HepG2 (cell line): ENCODE data around the gene PPARA. TPM values are rescaled to one million over a fixed set of nuclear protein-coding genes. Genes with fewer than 3 reads are reported as not detected.

Experiments used
- DMAP1 ChIP-seq: IDR thresholded peaks from 2 replicates; pipeline ENCODE4 v1.6.1; 2016
- HDAC6 ChIP-seq: fragments of 200-600 bp; sonication (generic); IDR thresholded peaks from 2 replicates; pipeline ENCODE4 v1.7.0; 2017; ENCODE audit warnings: mild to moderate bottlenecking, antibody characterized with exemption, low read length, low read depth
- KDM2A ChIP-seq: sonication (generic); formaldehyde crosslinking; IDR thresholded peaks from 2 replicates; pipeline ENCODE4 v1.4.0; 2020; ENCODE audit warnings: low read depth, missing genetic modification reagents, borderline replicate concordance
- KDM5B ChIP-seq: sonication (generic); formaldehyde crosslinking; IDR thresholded peaks from 2 replicates; pipeline ENCODE4 v1.4.0; 2020; ENCODE audit warnings: missing genetic modification reagents, mild to moderate bottlenecking, borderline replicate concordance
- KLF6 ChIP-seq: IDR thresholded peaks from 2 replicates; pipeline ENCODE4 v1.8.0; 2016; ENCODE audit warnings: missing biosample characterization, missing genetic modification reagents
- MAX ChIP-seq: IDR thresholded peaks from 2 replicates; pipeline ENCODE4 v1.6.1; 2012; ENCODE audit warnings: inconsistent platforms
- NFYB ChIP-seq: sonication (generic); formaldehyde crosslinking; IDR thresholded peaks from 2 replicates; pipeline ENCODE4 v1.4.0; 2020; ENCODE audit warnings: missing genetic modification reagents
- POGK ChIP-seq: sonication (generic); formaldehyde crosslinking; conservative IDR thresholded peaks from 2 replicates; pipeline ENCODE4 v1.8.0; 2022; ENCODE audit warnings: mild to moderate bottlenecking, moderate library complexity, missing genetic modification reagents
- POLR2A ChIP-seq, 2 experiments: IDR thresholded peaks; 2 replicates each; pipeline ENCODE4 v1.6.1; 2011; ENCODE audit warnings: low read depth in 2 of 2, low read length in 2 of 2, mild to moderate bottlenecking in 1 of 2, moderate library complexity in 1 of 2; ENCODE audit not compliant: insufficient read depth in 1 of 2
- RBM22 ChIP-seq: fragments of 200-400 bp; formaldehyde crosslinking; optimal IDR thresholded peaks from 2 replicates; pipeline ENCODE3; 2017; ENCODE audit warnings: mild to moderate bottlenecking, low read length, moderate library complexity
- SALL1 ChIP-seq: sonication (generic); formaldehyde crosslinking; IDR thresholded peaks from 2 replicates; pipeline ENCODE4 v1.8.0; 2022; ENCODE audit warnings: mild to moderate bottlenecking, missing genetic modification reagents
- TFDP2 ChIP-seq: sonication (generic); formaldehyde crosslinking; IDR thresholded peaks from 2 replicates; pipeline ENCODE4 v1.4.0; 2020; ENCODE audit warnings: missing genetic modification reagents
- ZKSCAN5 ChIP-seq: sonication (generic); formaldehyde crosslinking; IDR thresholded peaks from 2 replicates; pipeline ENCODE4 v1.5.1; 2020; ENCODE audit warnings: mild to moderate bottlenecking, missing genetic modification reagents
- ZNF256 ChIP-seq: sonication (generic); formaldehyde crosslinking; conservative IDR thresholded peaks from 2 replicates; pipeline ENCODE4 v1.4.0; 2020; ENCODE audit warnings: missing genetic modification reagents
- ZNF296 ChIP-seq: sonication (generic); formaldehyde crosslinking; conservative IDR thresholded peaks from 2 replicates; pipeline ENCODE4 v1.5.0; 2020; ENCODE audit warnings: mild to moderate bottlenecking, missing genetic modification reagents
- ZNF3 ChIP-seq: IDR thresholded peaks from 2 replicates; pipeline ENCODE4 v1.7.0; 2017; ENCODE audit warnings: inconsistent platforms
- ZNF484 ChIP-seq: sonication (generic); formaldehyde crosslinking; IDR thresholded peaks from 2 replicates; pipeline ENCODE4 v1.5.1; 2020; ENCODE audit warnings: mild to moderate bottlenecking, low read depth, missing genetic modification reagents, borderline replicate concordance
- ZNF563 ChIP-seq: sonication (generic); formaldehyde crosslinking; IDR thresholded peaks from 2 replicates; pipeline ENCODE4 v1.8.0; 2022; ENCODE audit warnings: mild to moderate bottlenecking, moderate library complexity, missing genetic modification reagents
- ZNF772 ChIP-seq: sonication (generic); formaldehyde crosslinking; IDR thresholded peaks from 2 replicates; pipeline ENCODE4 v1.5.0; 2020; ENCODE audit warnings: mild to moderate bottlenecking, missing genetic modification reagents
- ZNF781 ChIP-seq: sonication (generic); formaldehyde crosslinking; IDR thresholded peaks from 2 replicates; pipeline ENCODE4 v1.5.1; 2020; ENCODE audit warnings: borderline replicate concordance, mild to moderate bottlenecking, missing genetic modification reagents; ENCODE audit errors: not compliant biosample characterization
- polyA plus RNA-seq, 8 experiments: library from polyadenylated mRNA; depleted of rRNA in 3 of 8; stranded (reverse) in 7 of 8; unstranded in 1 of 8; fragments of >200 nt; fragmentation: Illumina TruSeq in 4 of 8; extraction: Trizol in 4 of 8; gene quantifications; 2 replicates each; pipeline versions ENCODE4 v1.2.1 to v1.2.3, GENCODE V29; 2011 to 2016; ENCODE audit warnings: low read depth in 4 of 8, missing spikeins in 1 of 8, mixed read lengths in 1 of 8; ENCODE audit not compliant: insufficient read depth in 1 of 8
- total RNA-seq, 5 experiments: library from RNA; depleted of rRNA; stranded (reverse); fragments of >200 nt; fragmentation: Illumina TruSeq; extraction: Trizol; gene quantifications; 2 replicates each; pipeline ENCODE4 v1.2.3, GENCODE V29; 2016; ENCODE audit warnings: low read depth in 1 of 5
- TF ChIP-seq, protein P1 (sequence below): IDR thresholded peaks from 2 replicates; pipeline ENCODE4 v1.6.1; 2016; ENCODE audit warnings: mild to moderate bottlenecking
- TF ChIP-seq, protein P2 (sequence below): sonication (generic); formaldehyde crosslinking; IDR thresholded peaks from 2 replicates; pipeline ENCODE4 v1.4.0; 2020; ENCODE audit warnings: missing genetic modification reagents, borderline replicate concordance

PPARA gene
- total and polyA plus RNA-seq, 2 of the 13 experiments (the other 11 are each of a cell fraction or from before 2014, with no cell fraction given): 18.2 to 24.7 TPM

DNA sequence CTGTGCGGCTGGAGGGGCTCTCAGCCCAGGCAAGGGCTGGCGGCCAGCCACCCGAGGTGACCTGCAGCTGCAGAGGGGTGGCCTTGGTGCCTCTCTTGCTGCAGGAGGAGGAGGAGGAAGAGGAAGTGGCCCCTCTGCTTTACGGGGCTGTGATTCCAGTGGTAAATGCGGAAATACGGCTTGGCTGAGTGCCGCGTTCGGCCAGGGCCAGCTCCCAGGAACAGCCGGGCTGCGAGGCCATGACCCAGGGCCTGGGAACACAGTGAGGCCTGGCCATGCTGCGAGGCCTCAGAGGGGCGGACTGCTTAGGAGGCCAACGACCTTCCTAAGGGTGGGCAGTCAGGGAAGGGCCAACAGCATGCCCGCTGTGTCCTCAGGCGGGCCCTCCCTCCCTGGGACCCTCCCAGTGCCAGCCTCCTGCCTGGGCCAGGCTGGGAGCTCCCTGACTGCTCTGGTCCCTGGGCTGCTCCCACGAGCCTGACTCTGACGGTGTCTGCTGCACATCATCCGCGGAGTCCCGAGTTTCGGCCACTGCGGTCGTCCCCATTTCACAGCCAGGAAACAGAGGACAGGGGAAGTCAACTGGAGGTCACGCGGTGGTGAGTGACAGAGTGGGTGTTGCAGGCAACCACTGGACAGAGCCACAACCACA is 20.8 kb upstream of the PPARA start (continued):
- TF ChIP-seq TFDP2 (CRISPR knock-in tag) (no peak), ZNF256 (no peak), KLF6 (CRISPR knock-in tag) (no peak), MAX (peak; percentile 66), ZNF296 (CRISPR knock-in tag) (0 out of 2 replicates have a peak, but pooled peaks have one; percentile 65), POGK (no peak), KDM5B (peak; percentile 46; the same call in 1 of the 2 replicates), ZNF484 (CRISPR knock-in tag) (no peak), ZNF3 (CRISPR knock-in tag) (no peak), DMAP1 (CRISPR knock-in tag) (no peak), KDM2A (CRISPR knock-in tag) (no peak), HDAC6 (no peak), ZNF772 (CRISPR knock-in tag) (0 out of 2 replicates have a peak, but pooled peaks have one; percentile 22), SALL1 (CRISPR knock-in tag) (peak; percentile 43; the same call in 1 of the 2 replicates), ZNF563 (peak; percentile 41; the same call in 1 of the 2 replicates), POLR2A (IDR thresholded peaks at IDR 0.05; ENCODE audit: insufficient read depth in 1 of 2, low read depth in 2 of 2, low read length in 2 of 2) (no peak), ZNF781 (no peak), NFYB (CRISPR knock-in tag) (no peak), RBM22 (no peak), ZKSCAN5 (no peak)
- TF ChIP-seq, protein P1, sequence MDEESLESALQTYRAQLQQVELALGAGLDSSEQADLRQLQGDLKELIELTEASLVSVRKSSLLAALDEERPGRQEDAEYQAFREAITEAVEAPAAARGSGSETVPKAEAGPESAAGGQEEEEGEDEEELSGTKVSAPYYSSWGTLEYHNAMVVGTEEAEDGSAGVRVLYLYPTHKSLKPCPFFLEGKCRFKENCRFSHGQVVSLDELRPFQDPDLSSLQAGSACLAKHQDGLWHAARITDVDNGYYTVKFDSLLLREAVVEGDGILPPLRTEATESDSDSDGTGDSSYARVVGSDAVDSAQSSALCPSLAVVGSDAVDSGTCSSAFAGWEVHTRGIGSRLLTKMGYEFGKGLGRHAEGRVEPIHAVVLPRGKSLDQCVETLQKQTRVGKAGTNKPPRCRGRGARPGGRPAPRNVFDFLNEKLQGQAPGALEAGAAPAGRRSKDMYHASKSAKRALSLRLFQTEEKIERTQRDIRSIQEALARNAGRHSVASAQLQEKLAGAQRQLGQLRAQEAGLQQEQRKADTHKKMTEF (CRISPR knock-in tag): peak; percentile 25; the same call in 1 of the 2 replicates
- TF ChIP-seq, protein P2, sequence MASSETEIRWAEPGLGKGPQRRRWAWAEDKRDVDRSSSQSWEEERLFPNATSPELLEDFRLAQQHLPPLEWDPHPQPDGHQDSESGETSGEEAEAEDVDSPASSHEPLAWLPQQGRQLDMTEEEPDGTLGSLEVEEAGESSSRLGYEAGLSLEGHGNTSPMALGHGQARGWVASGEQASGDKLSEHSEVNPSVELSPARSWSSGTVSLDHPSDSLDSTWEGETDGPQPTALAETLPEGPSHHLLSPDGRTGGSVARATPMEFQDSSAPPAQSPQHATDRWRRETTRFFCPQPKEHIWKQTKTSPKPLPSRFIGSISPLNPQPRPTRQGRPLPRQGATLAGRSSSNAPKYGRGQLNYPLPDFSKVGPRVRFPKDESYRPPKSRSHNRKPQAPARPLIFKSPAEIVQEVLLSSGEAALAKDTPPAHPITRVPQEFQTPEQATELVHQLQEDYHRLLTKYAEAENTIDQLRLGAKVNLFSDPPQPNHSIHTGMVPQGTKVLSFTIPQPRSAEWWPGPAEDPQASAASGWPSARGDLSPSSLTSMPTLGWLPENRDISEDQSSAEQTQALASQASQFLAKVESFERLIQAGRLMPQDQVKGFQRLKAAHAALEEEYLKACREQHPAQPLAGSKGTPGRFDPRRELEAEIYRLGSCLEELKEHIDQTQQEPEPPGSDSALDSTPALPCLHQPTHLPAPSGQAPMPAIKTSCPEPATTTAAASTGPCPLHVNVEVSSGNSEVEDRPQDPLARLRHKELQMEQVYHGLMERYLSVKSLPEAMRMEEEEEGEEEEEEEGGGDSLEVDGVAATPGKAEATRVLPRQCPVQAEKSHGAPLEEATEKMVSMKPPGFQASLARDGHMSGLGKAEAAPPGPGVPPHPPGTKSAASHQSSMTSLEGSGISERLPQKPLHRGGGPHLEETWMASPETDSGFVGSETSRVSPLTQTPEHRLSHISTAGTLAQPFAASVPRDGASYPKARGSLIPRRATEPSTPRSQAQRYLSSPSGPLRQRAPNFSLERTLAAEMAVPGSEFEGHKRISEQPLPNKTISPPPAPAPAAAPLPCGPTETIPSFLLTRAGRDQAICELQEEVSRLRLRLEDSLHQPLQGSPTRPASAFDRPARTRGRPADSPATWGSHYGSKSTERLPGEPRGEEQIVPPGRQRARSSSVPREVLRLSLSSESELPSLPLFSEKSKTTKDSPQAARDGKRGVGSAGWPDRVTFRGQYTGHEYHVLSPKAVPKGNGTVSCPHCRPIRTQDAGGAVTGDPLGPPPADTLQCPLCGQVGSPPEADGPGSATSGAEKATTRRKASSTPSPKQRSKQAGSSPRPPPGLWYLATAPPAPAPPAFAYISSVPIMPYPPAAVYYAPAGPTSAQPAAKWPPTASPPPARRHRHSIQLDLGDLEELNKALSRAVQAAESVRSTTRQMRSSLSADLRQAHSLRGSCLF: no peak
